GM21737 (cell line): ENCODE measurements around the gene MYO10.
"Not testable (repeated sequence)": the region's sequence is repeated elsewhere in the genome, so short reads cannot be mapped to it uniquely, and the experiment has no call there.

Experiments used
- ATAC-seq: cut with Tn5 transposase; IDR thresholded peaks from one replicate; pipeline ENCODE4 v1.9.1; 2021; ENCODE audit warnings: mild to moderate bottlenecking, moderate library complexity; ENCODE audit not compliant: unreplicated experiment

MYO10 gene

DNA sequence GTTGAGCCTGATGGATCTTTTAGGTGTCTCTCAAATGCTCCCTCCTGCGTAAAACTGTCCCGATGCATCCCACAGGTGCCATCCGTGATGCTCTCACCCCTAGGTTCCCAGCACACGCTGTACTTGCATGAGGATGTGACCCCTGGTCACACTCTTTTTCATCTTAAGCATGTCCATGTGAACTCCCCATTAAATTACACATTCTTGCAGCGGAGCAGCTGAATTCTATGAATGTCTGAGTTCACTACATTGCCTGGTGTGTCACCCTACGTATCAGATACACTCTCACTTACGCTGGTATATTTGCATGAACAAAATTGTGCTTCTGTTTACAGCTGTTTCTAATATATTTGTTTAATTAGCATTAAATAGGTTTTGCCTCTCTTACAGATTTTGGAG lies 214.0 kb downstream of the MYO10 start:
- ATAC-seq = no peak

DNA sequence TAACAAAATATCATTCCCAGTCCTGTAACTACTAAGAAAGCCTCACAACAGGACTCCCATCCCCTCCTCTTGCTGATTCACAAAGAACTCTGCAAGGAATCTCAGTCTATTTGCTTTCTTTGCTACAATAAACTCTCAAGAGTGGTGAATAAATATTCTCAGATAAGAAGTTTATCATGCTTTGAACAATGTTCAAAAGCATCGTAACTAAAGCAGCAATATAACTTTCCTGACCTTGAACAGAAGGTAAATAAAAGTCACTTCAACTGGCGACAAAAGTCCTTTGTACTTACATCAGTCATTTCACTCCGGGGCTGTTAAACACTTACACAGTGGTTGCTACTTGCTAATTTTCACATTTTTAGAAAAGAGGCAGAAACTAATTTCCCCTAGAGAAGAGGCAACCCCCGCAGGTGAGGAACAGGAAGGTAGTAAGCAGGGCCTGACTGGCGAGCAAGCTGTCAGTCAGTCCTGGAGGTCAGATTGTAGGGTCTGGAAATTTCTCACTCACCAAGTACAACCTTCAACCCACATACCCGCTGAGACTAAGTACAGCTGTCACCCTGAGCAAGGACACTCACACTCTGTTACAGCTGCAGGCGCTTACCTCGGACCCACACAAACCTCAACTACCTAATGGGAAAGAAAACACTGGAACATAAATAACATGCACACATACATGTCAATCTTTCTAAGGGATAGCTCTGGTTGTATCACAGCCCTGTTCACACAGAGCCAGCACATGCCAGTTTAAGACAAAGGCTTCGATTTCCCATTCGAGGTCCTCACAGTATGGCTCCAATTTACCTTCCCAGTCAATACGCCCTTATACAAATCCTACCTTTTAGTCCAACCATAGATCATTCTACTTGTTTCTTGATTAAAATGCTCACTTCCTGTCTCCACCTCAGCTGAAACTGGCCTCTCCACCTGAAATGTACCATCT lies 214.7 kb downstream of the MYO10 start:
- no peak for ATAC-seq

DNA sequence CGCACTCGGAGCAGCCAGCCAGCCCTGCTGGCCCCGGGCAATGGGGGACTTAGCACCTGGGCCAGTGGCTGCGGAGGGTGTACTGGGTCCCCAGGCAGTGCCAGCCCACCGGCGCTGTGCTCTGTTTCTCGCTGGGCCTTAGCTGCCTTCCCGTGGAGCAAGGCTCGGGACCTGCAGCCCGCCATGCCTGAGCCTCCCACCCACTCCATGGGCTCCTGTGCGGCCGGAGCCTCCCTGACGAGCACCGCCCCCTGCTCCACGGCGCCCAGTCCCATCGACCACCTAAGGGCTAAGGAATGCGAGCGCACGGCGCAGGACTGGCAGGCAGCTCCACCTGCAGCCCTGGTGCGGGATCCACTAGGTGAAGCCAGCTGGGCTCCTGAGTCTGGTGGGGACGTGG lies 218.1 kb downstream of the MYO10 start:
- not testable (repeated sequence) for ATAC-seq

DNA sequence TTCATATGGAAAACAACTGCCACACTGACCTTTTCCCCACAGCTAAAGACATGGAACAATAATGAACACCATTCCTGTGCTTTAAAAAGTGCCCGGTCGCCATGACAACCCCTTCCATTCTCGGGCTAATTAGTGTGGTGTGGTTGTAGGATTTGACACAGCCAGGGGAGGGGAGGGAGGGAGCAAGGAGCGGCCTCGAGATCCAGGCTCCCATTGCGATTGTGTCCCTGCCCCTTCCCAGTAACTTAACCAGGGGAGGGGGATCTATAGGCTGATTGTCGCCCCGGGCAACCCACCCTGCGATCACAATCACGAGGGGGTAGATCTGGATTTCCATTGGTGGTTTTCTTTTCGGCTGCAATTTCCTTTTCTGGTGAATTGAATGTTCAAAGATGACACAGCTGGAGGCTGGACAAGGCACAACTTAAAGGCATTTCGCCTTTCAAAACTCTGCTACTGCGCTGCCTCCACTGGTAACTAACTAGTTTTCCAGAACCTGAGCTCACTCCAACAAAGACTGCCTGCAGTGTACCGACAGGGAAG lies 222.6 kb downstream of the MYO10 start:
- ATAC-seq = no peak

DNA sequence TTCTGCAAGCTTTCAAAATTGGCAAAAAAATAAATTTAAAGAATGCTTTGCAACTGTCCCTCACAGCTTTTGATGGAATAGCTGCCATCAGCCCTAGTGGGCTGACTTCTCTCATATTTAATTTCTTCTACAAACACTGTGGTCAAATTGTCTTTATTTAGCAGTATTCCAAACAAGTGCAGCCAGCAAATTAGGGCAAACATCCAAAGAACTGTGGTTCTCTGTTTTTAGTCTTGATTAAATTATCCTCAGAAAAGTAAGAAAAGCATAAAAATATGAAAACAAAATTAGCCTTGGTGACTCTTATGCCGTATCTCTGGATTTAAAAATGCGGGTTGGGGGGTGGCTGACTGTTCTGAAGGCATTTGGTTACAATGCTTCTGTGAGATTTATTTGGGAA lies 223.5 kb downstream of the MYO10 start:
- no peak for ATAC-seq

DNA sequence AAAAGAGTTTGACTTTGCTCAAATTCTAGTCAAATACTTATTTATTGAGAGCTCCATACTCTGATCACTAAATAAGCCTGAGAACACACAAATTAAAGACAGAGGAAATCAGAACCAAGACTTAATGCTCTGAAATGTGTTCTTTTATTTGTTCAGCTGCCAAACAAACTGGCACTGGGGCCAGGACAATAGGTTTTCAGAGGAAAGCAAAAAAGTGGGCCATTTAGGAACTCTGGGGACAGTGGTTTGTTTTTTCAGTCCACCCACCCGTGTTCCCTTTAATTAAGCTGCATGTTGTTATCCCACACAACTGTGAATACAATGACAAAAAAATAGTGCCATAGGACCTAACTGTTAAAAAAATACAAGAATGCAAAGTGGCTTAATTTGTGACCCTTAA lies 223.9 kb downstream of the MYO10 start:
- no peak for ATAC-seq

DNA sequence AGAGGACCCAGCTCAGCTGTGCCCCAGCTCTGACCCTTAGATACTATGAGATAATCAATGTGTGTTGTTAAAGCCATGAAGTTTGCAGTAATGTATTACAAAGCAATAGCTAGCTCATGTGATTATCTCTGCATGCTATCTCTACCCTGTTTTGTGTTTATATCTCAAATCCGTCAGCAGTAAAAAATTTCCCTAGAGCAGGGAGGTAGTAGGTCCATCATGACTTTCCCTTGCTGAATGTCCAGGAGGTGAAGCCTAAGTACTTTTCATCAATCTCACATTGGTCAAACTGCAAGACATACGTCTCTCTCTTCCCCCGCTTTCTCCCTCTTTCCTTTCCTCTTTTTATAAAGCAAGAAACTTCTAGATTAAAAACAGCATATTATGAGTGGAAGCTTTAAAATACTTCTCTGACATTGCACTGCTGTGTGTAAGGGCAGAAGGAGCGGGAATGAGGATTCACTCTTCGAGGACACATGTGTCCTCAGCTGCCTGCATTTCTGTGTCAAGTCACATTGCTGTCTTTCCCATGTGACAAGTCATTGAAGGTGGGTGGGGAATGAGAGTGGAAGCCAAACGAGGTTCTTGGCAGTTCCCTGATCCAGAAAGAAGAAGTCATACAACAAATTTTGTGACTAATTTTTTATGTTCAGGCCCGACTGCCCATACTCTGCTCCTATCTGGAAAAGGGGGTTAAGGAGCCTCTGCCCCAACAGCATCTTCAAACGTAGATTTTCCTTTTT lies 226.2 kb downstream of the MYO10 start:
- ATAC-seq = no peak

DNA sequence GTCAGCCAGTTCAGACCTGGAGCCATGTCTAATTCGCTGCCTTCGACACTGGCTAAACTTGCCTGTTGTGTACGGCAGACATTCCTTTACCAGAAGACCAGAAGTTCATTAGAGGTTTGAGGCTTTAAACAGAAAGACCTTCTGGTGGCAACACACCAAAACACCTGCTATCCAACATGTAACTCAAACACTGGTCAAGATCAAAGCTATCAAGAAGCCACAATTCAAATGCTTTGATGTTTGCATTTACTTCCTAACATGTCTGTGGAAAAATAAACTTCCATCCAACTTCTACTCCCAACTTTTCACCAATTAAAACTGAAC lies 228.3 kb downstream of the MYO10 start:
- no peak for ATAC-seq

DNA sequence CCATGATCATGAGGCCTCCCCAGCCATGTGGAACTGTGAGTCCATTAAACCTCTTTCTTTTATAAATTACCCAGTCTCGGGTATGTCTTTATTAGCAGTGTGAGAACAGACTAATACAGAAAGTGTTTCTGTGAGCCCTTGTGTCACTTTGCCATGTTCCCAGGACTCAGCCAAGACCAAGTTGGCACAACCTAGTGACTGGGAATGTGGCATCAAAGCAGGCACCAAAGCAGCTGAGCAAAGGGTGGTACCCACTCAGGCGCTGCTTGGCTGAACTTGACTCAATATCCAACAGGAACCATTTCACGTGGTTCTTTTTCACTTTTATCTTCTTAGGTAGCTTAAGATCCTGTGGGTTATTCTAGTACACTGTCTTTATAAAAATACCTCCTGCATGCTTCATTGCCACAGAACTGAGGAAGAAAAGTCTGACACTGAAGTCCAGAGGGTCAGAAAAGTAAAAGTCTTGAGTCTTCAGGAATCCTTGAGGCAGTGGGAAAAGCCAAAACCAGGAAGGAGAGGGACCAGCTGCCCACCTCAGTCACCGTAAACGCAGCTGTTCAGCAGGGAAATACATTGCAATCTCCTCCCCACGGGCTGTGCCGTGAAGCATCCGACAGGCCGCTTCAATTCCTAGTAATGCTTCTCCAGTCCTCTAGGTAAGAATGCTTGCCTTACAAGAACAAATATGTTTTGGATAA lies 228.8 kb downstream of the MYO10 start:
- no peak for ATAC-seq

DNA sequence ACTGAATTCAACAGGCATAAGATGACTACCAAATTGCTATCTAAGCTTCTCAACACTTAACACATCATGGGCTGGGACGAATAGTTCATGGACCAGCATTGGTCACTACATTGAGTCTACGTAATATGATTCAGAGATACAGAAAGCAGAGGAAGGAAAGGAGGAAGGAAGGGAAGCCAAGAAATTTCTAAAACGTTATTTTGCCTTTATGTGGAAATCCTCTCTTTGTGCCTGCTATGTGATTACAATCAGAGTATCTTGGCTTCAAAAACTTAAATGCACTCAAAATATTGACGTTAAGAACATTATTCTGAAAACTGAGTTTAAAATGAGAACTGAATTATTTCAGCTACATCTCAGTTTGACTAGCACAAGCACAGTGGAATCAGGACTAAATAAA lies 231.1 kb downstream of the MYO10 start:
- no peak for ATAC-seq

DNA sequence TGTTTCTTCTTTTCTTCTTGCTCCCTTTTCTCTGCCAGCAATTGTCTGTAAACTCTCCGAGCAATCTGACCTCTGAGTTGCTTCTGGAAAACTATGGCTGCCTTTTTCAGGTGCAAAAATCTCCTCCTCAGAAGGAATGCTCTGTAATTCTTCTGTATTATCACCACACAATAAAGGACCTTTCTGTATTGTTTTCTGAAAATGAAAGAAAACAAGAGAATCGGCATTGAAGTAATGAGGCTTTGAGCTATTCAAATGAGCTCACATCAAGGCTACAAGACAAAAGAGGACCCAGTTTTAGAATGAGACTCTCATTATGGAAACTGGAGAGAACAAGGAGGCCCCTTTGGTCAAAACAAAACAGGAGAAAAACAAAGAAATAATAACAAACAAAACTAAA lies 233.1 kb downstream of the MYO10 start:
- no peak for ATAC-seq

DNA sequence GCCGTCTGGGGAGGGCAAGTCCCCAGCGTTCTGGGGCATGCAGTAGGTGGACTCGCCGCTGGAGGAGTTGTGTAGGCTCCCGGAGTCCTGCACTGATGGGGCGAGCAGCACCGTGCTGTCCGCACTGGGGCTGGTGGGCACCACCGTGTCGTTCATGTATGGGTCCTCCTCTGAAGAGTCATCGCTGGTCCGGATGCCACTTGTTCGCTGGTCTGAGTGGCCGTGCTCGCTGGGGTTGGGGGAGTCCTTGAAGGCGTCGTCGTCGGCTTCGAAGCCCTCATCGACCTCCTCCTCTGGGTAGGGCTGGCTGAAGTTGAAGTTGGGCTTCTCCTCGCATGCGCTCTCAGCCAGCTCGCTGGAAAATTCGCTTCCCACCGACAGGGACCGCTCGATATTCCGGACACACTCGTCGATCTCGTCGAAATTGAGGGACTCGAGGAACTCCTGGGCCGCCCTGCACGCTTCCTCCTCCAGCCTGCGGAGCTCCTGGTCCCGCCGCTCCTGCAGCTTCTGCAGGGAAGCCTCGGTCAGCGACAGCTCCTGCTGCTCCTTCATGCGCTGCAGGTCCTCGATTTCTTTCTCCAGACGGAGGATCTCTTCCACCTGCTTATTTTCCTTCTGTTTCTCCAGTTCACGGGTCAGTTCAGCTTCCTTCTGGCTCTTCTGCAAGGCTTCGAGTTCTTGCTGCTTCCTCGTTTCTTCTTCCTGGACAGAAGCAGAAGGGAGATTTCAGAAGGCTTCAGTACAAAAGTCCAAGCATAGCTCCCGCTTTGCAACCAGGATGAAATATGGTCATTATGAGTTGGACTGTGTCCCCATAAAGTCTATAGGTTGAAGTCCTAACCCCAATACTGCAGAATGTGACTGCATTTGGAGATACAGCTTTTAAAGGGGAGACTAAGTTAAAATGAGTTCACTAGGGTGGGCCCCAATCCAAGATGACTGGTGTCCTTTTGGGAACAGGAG lies 234.7 kb downstream of the MYO10 start:
- no peak for ATAC-seq

DNA sequence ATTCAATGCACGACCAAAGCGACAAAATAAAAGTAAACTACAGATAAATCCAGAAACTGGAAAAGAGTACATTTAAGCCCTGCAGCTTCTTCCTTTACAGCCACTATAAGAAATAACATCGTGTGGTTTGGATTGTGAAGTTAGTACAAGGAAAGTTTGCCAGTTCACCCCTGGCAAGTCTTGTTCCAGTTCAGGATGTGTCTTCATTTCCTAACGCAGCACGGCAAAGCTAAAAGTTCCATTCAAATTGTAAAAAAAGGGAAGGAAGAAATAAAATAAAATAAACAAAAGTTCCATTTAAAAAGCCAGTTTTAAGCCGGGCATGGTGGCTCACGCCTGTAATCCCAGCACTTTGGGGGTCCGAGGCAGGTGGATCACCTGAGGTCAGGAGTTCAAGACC lies 236.0 kb downstream of the MYO10 start:
- ATAC-seq = no peak

DNA sequence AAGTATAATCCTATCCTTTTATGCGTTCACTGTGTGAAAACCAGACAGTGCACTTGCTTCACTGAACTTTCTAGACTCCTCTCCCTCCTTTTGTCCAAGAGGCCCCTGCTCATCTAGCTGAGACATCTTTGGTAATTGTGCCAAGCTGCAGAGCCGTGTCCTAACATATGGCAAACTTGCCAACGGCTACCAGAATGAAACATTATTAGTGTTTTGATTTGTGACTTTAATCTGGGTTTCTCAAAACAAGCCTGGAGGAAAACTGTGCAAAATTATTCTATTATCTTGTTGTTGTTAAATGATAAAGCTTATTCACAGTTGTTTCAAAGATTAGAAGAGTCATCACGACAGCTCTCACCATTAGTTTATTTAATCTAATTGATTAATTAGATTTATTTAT lies 240.3 kb downstream of the MYO10 start:
- ATAC-seq = no peak

DNA sequence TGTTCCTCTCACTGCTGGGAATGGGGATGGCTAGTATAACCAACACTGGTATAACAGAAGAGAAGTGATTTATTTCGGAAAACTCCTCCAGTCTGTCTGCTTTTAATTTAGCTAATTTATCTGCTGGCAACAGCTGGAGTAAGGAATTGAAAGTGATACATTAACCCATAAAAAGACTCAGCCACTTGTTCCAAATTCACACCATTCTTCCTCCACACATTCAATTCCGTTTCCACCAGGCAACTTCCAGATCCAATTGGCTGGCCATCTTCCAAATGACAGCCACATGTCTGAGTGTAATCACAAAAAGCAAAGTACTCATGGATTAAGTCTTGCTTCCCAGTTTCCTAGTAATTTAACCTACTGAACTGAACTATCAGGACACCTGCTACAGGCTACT lies 242.2 kb downstream of the MYO10 start:
- ATAC-seq = no peak

DNA sequence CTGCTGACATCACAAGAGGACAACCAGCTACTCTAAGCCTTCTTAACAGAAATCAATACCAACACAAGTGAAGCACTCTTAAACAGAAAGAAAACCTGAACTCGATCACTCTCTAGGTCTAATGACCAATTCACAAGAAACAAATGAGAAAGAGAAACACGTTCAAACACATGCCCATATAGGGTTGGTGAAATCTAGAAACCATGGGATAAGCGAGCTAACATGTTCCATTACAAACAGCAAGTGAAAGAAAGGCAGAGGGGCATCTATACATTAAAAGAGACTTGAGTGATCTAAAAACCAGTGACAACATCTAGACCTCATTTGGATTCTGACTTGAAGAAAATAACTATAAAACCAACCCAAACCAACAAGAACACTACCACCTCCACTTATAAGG lies 244.4 kb downstream of the MYO10 start:
- no peak for ATAC-seq

DNA sequence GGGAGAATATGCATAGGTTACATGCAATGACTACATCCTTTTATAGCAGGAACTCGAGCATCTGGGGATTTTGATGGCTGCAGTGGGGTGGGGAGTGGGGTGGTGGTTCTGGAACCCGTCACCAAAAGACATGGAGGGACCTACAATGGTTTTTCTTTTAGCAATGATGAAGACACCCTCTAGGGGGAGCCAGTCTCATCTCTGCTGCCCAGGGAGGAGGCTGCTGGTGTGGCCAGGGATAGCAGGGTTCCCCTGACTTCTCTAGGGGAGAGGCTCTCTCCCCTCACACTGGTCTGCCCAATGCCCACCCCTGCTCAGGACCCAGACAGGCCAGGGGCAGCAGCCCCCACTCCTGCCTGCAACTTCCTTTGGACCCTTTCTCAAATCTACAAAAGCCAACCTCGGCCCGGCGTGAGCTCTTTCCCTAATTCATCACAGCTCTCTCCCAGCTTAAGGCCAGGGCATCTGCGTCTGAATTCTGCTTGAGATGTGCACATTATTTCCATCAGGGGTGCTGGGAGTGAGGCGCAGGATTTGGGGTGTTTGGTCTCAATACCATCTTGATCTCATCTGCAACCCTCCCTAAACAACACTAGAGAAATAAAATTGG lies 245.7 kb downstream of the MYO10 start:
- no peak for ATAC-seq

DNA sequence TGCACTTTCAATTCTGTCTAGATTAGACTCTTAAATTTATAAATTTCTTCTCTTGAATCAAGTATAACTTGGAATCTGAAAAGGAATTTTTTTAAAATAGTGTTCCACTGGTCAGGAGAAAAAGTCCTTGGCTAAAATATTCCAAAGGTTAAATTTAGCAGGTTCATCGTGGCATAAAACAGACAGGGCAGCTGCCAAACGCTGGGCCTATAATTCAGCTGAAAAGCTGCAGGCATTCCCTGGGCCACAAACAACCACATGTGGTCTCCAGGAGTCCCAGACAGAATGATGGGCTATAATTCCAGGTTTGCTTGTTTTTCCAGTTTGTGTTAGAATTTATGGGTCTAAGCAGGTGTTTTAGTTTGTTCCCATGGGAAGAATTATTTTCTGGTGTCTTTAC lies 248.2 kb downstream of the MYO10 start:
- no peak for ATAC-seq

DNA sequence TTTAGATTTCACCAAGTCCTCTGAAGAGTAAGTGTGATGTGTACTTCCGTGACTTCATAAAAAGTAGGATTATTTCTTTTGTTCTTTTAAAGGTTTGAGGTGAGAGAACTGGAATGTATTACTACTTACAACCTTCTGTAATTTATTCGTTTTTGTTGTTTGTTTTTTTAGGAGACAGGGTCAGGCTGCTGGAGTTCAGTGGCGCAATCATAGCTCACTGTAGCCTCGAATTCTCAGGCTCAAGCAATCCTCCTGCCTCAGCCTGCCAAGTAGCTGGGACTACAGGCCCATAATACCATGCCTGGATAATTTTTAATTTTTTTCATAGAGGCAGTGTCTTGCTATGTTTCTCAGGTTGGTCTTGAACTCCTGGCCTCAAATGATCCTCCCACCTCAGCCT lies 251.0 kb downstream of the MYO10 start:
- no peak for ATAC-seq

DNA sequence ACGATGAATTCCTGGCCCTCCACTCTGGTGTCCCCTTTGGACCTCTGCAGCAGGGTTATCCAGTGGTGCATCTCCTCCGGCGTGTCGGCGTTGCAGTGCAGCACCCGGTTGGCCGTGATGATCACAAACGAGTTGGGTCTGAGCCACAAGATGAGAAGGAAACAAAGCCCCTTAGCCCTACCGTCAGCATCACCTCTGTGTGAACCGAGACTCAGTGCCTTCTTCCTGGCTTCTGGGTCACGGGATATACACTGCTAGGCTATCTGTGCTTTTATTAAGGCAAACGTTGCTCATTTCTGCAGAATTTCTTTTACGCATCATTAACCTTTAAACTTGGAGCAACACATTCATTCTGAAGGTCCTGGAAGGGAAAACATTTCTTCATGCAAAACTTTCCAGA lies 254.2 kb downstream of the MYO10 start:
- no peak for ATAC-seq
